ENCODE measurements around the gene ATG7.

Gene ATG7

DNA sequence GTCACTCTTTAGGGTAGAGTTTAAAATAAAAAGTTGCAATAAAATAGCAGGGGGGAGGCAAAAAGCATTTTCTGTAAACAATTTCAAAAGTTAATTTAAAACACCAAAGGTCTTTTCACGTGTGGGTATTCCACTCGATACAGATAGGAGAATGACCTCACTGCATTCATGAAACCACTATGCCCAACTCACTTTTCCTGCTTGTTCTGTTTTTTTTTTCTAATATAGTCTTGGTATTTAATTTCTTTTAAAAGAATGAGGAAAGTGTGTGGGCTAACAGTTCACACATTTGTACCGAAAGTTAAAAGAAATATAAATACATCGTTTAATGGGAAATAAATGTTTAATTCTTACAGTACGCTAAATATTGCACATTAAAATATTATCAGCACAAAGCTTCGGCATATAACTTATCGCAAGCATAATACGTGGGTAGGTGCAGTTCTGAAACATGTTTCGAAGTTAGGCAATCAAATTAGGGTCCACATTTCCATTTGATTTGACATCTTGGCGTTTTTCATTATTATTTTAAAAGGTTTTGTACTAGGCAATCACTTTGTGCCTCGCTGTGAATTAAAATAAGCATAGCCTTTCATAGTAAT is 330.1 kb downstream of the ATG7 start:
- no peak for DNase-seq

DNA sequence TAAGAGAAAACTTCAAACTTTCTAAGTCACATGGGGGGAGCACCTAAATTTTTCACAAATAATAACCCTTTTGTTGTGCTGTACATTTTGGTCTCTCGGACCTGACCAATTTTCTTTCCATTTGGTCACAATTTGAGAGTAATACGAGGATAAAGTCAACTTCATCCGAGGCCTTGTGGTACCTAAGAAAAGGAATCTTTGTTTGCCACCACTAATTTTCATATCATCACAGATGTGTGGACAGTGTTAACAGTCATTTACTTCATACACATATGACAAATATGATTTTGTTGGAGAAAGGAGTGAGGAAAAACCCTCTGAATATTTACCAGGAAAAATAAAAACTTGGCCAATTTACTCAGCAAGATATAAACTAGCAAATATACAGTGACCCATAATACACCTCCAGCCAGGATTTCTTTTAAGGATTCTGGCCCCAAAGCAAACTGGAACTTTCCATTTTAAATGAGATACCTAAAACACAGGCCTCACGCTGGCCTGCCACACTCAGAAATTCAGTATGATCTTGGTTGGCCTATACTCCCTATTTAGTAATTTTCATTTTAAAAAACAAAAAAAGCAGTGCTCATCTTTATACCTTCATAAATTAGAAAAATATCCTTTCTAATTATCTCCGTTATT is 330.8 kb downstream of the ATG7 start:
- DNase-seq: no peak

DNA sequence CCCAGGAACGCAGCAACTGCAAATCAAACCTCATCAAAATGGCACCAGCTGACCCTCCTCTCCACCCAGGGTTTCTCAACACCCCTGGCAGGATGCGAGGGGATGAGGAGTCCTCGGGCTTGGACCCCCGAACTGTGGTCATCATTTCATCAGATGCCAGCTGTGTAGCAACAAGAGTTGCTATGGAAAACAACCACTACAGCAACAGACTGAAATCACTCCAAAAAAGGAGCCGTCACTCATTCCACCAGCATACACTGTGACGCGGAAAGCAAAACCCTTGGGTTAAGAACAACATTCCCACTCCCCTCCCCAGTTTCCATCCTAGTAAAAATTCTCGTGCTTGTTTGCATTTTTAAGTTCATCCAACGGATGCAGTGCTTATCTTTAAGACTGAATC is 331.4 kb downstream of the ATG7 start:
- DNase-seq: no peak

DNA sequence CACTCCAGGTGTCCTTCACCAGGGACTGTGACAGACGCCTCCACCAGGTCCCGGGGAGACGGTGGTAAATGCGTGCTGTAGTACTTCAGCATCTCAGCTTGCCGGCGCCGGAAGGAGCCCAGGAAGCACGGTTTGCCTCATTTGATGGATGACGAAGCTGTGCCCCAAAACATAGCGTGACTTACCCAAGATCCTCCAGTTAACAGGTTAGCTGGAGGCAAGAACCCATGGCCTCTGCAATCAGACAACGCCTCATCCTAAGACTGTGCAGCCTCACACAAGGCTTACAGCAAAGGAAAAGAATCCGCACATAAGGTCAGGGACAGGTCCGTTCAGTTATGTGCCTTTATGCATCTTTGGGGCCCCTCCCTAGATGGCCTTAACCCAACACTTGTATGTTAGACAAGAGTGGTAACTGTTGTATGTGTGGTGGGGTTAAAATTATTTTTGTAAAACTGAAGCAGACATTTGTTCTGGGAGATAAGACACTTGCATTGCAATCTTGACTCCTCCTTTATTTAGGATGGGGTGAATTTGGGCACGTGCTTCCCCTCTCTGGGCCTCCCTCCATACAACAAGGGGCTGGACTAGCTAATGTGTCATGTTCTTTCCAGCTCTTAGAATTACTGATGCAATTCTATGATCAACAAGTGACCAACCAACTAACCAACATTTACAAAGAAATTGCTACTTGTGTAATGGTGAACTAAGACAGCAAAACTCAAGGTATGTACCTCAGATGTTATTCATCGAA is 332.1 kb downstream of the ATG7 start:
- DNase-seq: no peak

DNA sequence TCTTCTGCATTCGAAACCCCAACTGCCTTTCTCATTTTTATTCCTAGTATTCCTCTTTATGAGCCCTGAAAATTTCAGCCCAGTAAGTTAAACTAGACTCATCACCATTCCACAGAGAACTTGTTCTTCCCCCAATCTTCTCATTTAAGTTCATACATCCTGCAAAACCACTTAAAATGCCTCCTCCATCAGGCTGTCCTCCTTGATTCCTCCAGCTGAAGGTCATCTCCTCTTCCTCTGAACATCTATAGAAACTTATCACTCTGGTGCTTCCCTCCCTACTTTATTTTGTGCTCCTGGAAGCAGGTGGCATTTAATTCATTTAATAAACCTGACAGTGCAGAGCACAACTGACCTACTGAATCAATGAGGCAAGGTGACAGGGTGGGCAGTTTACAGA is 333.2 kb downstream of the ATG7 start:
- DNase-seq: no peak

DNA sequence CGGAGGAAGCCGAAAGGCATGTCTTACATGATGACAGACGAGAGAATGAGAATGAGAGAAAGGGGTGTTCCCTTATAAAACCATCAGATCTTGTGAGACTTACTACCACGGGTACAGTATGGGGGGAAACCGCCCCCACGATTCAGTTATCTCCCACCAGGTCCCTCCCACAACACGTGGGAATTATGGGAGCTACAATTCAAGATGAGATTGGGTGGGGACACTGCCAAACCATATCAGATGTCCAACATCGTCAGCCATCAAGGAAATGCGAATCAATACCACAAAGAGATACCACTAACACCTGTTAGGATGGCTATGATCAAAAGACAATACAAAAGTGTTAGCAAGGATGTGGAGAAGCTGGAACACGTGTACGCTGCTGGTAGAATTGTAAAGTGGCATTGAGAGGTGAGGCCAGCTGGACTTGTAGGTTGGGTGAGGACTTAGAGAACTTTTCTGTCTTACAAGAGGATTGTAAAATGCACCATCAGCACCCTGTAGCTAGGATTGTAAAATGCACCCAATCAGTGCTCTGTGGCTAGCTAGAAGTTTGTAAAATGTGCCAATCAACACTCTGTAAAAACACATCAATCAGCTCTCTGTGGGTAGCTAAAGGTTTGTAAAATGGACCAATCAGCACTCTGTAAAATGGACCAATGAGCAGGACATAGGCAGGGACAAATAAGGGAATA is 334.0 kb downstream of the ATG7 start:
- DNase-seq: no peak

DNA sequence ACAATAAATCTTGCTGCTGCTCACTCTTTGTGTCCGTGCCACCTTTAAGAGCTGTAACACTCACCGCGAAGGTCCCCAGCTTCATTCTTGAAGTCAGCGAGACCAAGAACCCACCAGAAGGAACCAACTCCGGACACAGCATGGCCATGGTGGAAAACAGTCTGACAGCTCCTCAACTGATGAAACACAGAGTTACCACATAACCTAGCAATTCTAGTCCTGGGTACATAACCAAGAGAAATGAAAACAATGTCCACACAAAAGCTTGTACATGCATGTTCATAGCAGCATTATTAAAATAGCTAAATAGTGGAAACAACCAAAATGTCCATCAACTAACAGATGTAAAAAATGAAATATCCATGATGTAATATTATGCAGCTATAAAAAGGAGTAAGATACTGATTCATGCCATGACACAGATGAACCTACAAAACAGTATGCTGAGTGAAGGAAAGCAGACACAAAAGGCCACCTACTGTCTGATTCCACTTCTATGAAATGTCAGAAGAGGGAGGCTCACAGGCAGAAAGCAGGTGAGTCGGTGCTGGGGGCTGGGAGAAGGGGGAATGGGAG is 334.8 kb downstream of the ATG7 start:
- DNase-seq: no peak
